ENCODE data around the gene CCL19.

CCL19 gene

GRCh38 chr9:34642679-34643078, 48.4 kb downstream of the CCL19 start:
- in situ Hi-C loops (cut with MboI; ENCODE audit: low sequenced_read_pairs), result no loop called here
